ENCODE results near the gene VKORC1. TPM values are rescaled to one million over a fixed set of nuclear protein-coding genes. Genes with fewer than 3 reads are reported as not detected.

VKORC1 gene
- total and polyA plus RNA-seq, 2 of the 8 experiments (the other 6 are each of a cell fraction or from before 2014, with no cell fraction given), result 84.1 to 483 TPM

- H2BK5ac ChIP-seq (ENCODE audit: low read depth, low read length), result no peak overlapping the region
- no peak overlapping the region for H3K9ac ChIP-seq (replicated peaks in 1 of 4; ENCODE audit: extremely low read depth in 1 of 4, low read depth in 3 of 4, low read length in 3 of 4)
- CTCF ChIA-PET (ENCODE audit: partially characterized antibody), result interaction anchor here (0.6 to 2.1 kb wide), 5 partner anchors 15 to 91 kb away, joined by 3 to 10 read pairs (median 3); no protein-coding TSS in a partner anchor
- POLR2A ChIA-PET (ENCODE audit: partially characterized antibody), result interaction anchor here (0.9 to 4.9 kb wide), 4 partner anchors 9 to 92 kb away, joined by 3 to 26 read pairs (median 5); partner anchors contain the start of genes HSD3B7 and VKORC1
- H3K27ac ChIP-seq (ENCODE audit: low read depth, low read length), result no peak overlapping the region
- no peak overlapping the region for H3K18ac ChIP-seq (ENCODE audit: extremely low read depth, low read length)
- no peak overlapping the region for H2BK15ac ChIP-seq (ENCODE audit: low read length)
- H3K79me2 ChIP-seq (ENCODE audit: control insufficient read depth in 1 of 2, insufficient read depth in 2 of 2, low read length in 2 of 2), result peaks cover 6 to 48% of the 10 kb centered on the region in 2 experiments
- FAIRE-seq, result no peak
- H3K36me3 ChIP-seq (ENCODE audit: control insufficient read depth in 2 of 4, insufficient read depth in 4 of 4, low read length in 3 of 4), result peaks cover 5 to 48% (median 28%) of the 10 kb centered on the region in 4 experiments; a peak in 7 of 8 replicates
- H4K8ac ChIP-seq (ENCODE audit: extremely low read depth, insufficient read depth, low read length), result peak overlapping the region; percentile 46; the same call in 1 of the 2 replicates
- no peak overlapping the region for H2BK12ac ChIP-seq (ENCODE audit: low read depth, low read length)
- no peak overlapping the region for H3K56ac ChIP-seq (replicated peaks; ENCODE audit: insufficient read length, low read depth, low read length)
- H3K23ac ChIP-seq (ENCODE audit: insufficient read length), result no peak overlapping the region
- no peak for TF ChIP-seq BACH1 (IDR thresholded peaks at IDR 0.05; ENCODE audit: low read length)
- TF ChIP-seq USF2 (IDR thresholded peaks at IDR 0.05; ENCODE audit: low read length), result no peak
- no peak for TF ChIP-seq ASH2L (IDR thresholded peaks at IDR 0.05; ENCODE audit: low read length)
- no peak for TF ChIP-seq EZH2 (IDR thresholded peaks at IDR 0.05; ENCODE audit: low read depth, low read length, severe bottlenecking)
- no peak for TF ChIP-seq SAP30 (IDR thresholded peaks at IDR 0.05; ENCODE audit: insufficient read depth, insufficient replicate concordance, low read length)
- TF ChIP-seq KDM4A (IDR thresholded peaks at IDR 0.05; ENCODE audit: low read depth, low read length, severe bottlenecking), result no peak
- no peak for TF ChIP-seq CHD1 (IDR thresholded peaks at IDR 0.05; ENCODE audit: low read depth, low read length)
- TF ChIP-seq KDM1A (IDR thresholded peaks at IDR 0.05; ENCODE audit: borderline replicate concordance, low read length), result no peak
- TF ChIP-seq YY1 (IDR thresholded peaks at IDR 0.05; ENCODE audit: low read depth, low read length), result no peak
- TF ChIP-seq TAF1 (IDR thresholded peaks at IDR 0.05; ENCODE audit: low read depth, low read length), result no peak
- no peak for TF ChIP-seq RAD21 (IDR thresholded peaks at IDR 0.05 in 1 of 2, conservative IDR thresholded peaks at IDR 0.05 in 1 of 2; ENCODE audit: low read depth in 2 of 2, low read length in 2 of 2)
- DNase-seq (ENCODE audit: low read depth in 1 of 2, low spot score in 2 of 2), result no peak
- H3K9me3 ChIP-seq (ENCODE audit: insufficient read depth in 2 of 2, low read depth in 1 of 2, low read length in 1 of 2), result no peaks in the 10 kb centered on the region
- no peak overlapping the region for H2AFZ ChIP-seq (ENCODE audit: low read length)
- no peak overlapping the region for H3K14ac ChIP-seq (ENCODE audit: insufficient read length)
- peaks cover 8 to 30% of the 10 kb centered on the region in 2 experiments for H4K20me1 ChIP-seq (replicated peaks in 1 of 2; ENCODE audit: control insufficient read depth in 1 of 2, insufficient read depth in 2 of 2, low read length in 2 of 2)
- peaks cover 0 to 1% (median 0%) of the 10 kb centered on the region in 4 experiments; a peak in 2 of 7 replicates for H3K4me1 ChIP-seq (replicated peaks in 1 of 4; ENCODE audit: control insufficient read depth in 3 of 4, insufficient read depth in 4 of 4, low read length in 3 of 4)
- no peak overlapping the region for H4K91ac ChIP-seq (replicated peaks; ENCODE audit: insufficient read length, low read length)
- no peak overlapping the region for H4K5ac ChIP-seq (ENCODE audit: insufficient read length, low read depth, low read length)
- no peaks in the 10 kb centered on the region for H3K27me3 ChIP-seq (replicated peaks in 1 of 4; ENCODE audit: control insufficient read depth in 3 of 4, extremely low read depth in 1 of 4, insufficient read depth in 3 of 4, low read length in 3 of 4)
- H3K23me2 ChIP-seq (ENCODE audit: low read depth, low read length), result peaks cover 7% of the 10 kb centered on the region; the same call in 1 of the 2 replicates
- peaks cover 7% of the 10 kb centered on the region; the same call in 1 of the 2 replicates for H3K79me1 ChIP-seq (ENCODE audit: low read depth, low read length)
- H2BK120ac ChIP-seq (replicated peaks; ENCODE audit: low read depth, low read length), result no peak overlapping the region
- no peak overlapping the region for H3K4ac ChIP-seq (replicated peaks; ENCODE audit: insufficient read length, low read depth, low read length)
- no peak overlapping the region for H2BK20ac ChIP-seq (ENCODE audit: low read length)
- H2AK5ac ChIP-seq (ENCODE audit: low read depth, low read length), result no peak overlapping the region
- WGBS, 2 experiments (ENCODE audit: extremely low coverage in 1 of 2, insufficient coverage in 1 of 2, insufficient read length in 1 of 2, insufficient replicate concordance in 2 of 2, low coverage in 1 of 2, low lambda C conversion rate in 2 of 2, missing lambda C conversion rate in 1 of 2), result 95% methylated on average over 13 of the region's 13 CpGs; no CpG with 5 or more reads in 1 of the 2 experiments
- H3K4me3 ChIP-seq (ENCODE audit: extremely low read depth in 1 of 4, insufficient read depth in 2 of 4, low read depth in 3 of 4, low read length in 4 of 4), result no peak overlapping the region
- H3K4me2 ChIP-seq (ENCODE audit: insufficient read depth in 1 of 2, low read depth in 2 of 2, low read length in 2 of 2), result no peak overlapping the region
Measured at GRCh38 chr16:31077024-31077423, 17.6 kb downstream of the VKORC1 start.
